ENCODE measurements around the gene SLC22A3. TPM values are rescaled to one million over a fixed set of nuclear protein-coding genes. Genes with fewer than 3 reads are reported as not detected.
"Not testable (repeated sequence)": the region's sequence is repeated elsewhere in the genome, so short reads cannot be mapped to it uniquely, and the experiment has no call there.

The SLC22A3 gene
- total RNA-seq, 3 donors from 2014 or later (not counting 1 experiment from before 2014, with no cell fraction given), result not detected

DNA sequence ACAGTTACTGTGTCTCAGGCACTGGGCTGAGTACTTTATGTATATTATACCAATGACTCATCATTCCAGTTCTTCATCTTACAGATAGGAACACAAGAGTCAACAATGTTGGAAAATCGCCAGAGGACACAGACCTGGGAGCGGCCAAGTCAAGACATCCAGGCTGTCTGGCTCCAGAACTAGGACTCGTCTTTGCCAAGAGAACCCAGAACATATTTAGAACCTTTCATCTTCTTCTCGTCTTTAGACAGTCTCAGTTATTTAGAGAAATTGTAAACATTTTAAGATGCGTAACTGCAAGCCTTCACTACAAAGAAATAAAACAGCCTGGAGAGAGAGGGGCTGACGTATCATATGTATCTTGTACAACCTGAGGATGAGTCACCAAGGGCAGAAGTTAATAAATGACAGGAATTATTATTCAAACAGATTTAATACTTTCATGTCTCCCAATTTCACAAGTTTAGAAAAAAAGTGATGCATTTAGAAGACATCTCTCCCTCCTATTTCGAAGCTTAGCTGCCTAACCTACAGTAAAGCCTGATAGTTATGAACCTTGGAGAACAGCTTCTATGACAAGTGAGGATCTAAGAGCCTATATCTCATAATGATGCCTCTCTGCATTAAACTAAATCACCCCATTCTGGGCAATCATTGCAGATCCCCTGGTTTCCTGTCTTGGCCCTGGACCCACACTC lies 43.4 kb downstream of the SLC22A3 start:
- no peaks in the 10 kb centered on the region for H3K4me1 ChIP-seq (ENCODE audit: control insufficient read depth, insufficient read depth, low read length)
- ATAC-seq, result no peak
- H3K27me3 ChIP-seq (ENCODE audit: control insufficient read depth, insufficient read depth, low read length), result no peaks in the 10 kb centered on the region
- Mint-ChIP-seq H3K27me3 (ENCODE audit: low read depth in 2 of 2) (peaks cover 0 to 32% of the 10 kb centered on the region in 2 donors), H3K27ac (no peak overlapping the region), H3K4me1 (no peaks in the 10 kb centered on the region), H3K36me3 (peaks cover 7% of the 10 kb centered on the region), H3K4me3 (no peak overlapping the region), H3K9me3 (no peaks in the 10 kb centered on the region)
- no peak for DNase-seq
- no peaks in the 10 kb centered on the region for H3K9me3 ChIP-seq (ENCODE audit: control insufficient read depth, insufficient read depth, low read length)
- no peaks in the 10 kb centered on the region for H3K36me3 ChIP-seq (ENCODE audit: control insufficient read depth, insufficient read depth, low read length)
- 82% methylated on average over 4 of the region's 7 CpGs for WGBS (ENCODE audit: insufficient coverage)
- H3K27ac ChIP-seq (ENCODE audit: low read length), result no peak overlapping the region
- H3K4me3 ChIP-seq (ENCODE audit: low read length), result no peak overlapping the region
- no peak for TF ChIP-seq CTCF (IDR thresholded peaks at IDR 0.05)
- intact Hi-C loops (cut with micrococcal nuclease), result no loop called here

GRCh38 chr6:160393442-160393841 lies 45.3 kb downstream of the SLC22A3 start:
- WGBS (ENCODE audit: insufficient coverage), result no CpG with 5 or more reads among the region's 1 CpG
- H3K4me3 Mint-ChIP-seq; H3K27ac ChIP-seq (ENCODE audit: low read length); H3K4me1 ChIP-seq (ENCODE audit: control insufficient read depth, insufficient read depth, low read length); DNase-seq; H3K9me3 ChIP-seq (ENCODE audit: control insufficient read depth, insufficient read depth, low read length); intact Hi-C loops (cut with micrococcal nuclease); H3K4me1 Mint-ChIP-seq; H3K27ac Mint-ChIP-seq; H3K4me3 ChIP-seq (ENCODE audit: low read length); ATAC-seq; H3K36me3 Mint-ChIP-seq; H3K36me3 ChIP-seq (ENCODE audit: control insufficient read depth, insufficient read depth, low read length); H3K9me3 Mint-ChIP-seq; H3K27me3 ChIP-seq (ENCODE audit: control insufficient read depth, insufficient read depth, low read length): not testable (repeated sequence)
- peaks cover 0 to 32% of the 10 kb centered on the region in 2 donors for H3K27me3 Mint-ChIP-seq (ENCODE audit: low read depth in 2 of 2)

- H3K4me3 ChIP-seq (ENCODE audit: low read length), result no peak overlapping the region
Measured at GRCh38 chr6:160393891-160394653, 45.9 kb downstream of the SLC22A3 start.

More at GRCh38 chr6:160393891-160394653, 45.9 kb downstream of the SLC22A3 start:
- no peak overlapping the region for H3K27ac ChIP-seq (ENCODE audit: low read length)
- no peak for TF ChIP-seq CTCF (IDR thresholded peaks at IDR 0.05)
- H3K4me3 Mint-ChIP-seq, result no peak overlapping the region
- DNase-seq, result no peak
- H3K9me3 ChIP-seq (ENCODE audit: control insufficient read depth, insufficient read depth, low read length), result no peaks in the 10 kb centered on the region
- intact Hi-C loops (cut with micrococcal nuclease), result no loop called here
- peaks cover 5 to 6% of the 10 kb centered on the region in 2 donors for H3K4me1 Mint-ChIP-seq
- H3K36me3 ChIP-seq (ENCODE audit: control insufficient read depth, insufficient read depth, low read length), result no peaks in the 10 kb centered on the region
- no peak overlapping the region for H3K27ac Mint-ChIP-seq
- H3K4me1 ChIP-seq (ENCODE audit: control insufficient read depth, insufficient read depth, low read length), result no peaks in the 10 kb centered on the region
- H3K27me3 Mint-ChIP-seq (ENCODE audit: low read depth in 2 of 2), result peaks cover 0 to 32% of the 10 kb centered on the region in 2 donors
- no peaks in the 10 kb centered on the region for H3K9me3 Mint-ChIP-seq
- whole genome bisulfite sequencing (ENCODE audit: insufficient coverage), result 83% methylated on average over 7 of the region's 8 CpGs
- no peaks in the 10 kb centered on the region for H3K27me3 ChIP-seq (ENCODE audit: control insufficient read depth, insufficient read depth, low read length)
- H3K36me3 Mint-ChIP-seq, result peaks cover 7% of the 10 kb centered on the region
- no peak for ATAC-seq
